Measurements from ENCODE around the gene LTF. TPM values are rescaled to one million over a fixed set of nuclear protein-coding genes. Genes with fewer than 3 reads are reported as not detected.

LTF gene
- total and polyA plus RNA-seq, 9 of the 15 experiments (the other 6 are each of a cell fraction or from before 2014, with no cell fraction given): 0.07 TPM; not detected in 8

GRCh38 chr3:46503200-46503874 lies 38.6 kb upstream of the LTF start (continued):
- no peak for TF ChIP-seq HDAC8 (tag; IDR thresholded peaks at IDR 0.05)
- no peak for TF ChIP-seq TAF9B (IDR thresholded peaks at IDR 0.05; ENCODE audit: partially characterized antibody)
- no peak for TF ChIP-seq POLR2AphosphoS5 (IDR thresholded peaks at IDR 0.05; ENCODE audit: control insufficient read depth, insufficient read depth, low read depth, low read length)
- no peak for TF ChIP-seq NR1H2 (CRISPR knock-in tag; IDR thresholded peaks at IDR 0.05)
- no peak for TF ChIP-seq NKRF (IDR thresholded peaks at IDR 0.05; ENCODE audit: borderline replicate concordance)
- no peak for TF ChIP-seq BRCA1 (IDR thresholded peaks at IDR 0.05)
- TF ChIP-seq BRCA1 (CRISPR knock-in tag; IDR thresholded peaks at IDR 0.05): no peak
- no peak for TF ChIP-seq NBN (IDR thresholded peaks at IDR 0.05; ENCODE audit: low read depth)
- 0 out of 2 replicates have a peak, but pooled peaks have one; percentile 13 for TF ChIP-seq ZNF766 (CRISPR knock-in tag; conservative IDR thresholded peaks at IDR 0.05)
- TF ChIP-seq KLF10 (CRISPR knock-in tag; IDR thresholded peaks at IDR 0.05): no peak
- no peak for TF ChIP-seq FOS (IDR thresholded peaks at IDR 0.05; ENCODE audit: extremely low read depth, insufficient read length)
- no peak for TF ChIP-seq ZBTB12 (CRISPR knock-in tag; IDR thresholded peaks at IDR 0.05)
- TF ChIP-seq ETV5 (CRISPR knock-in tag; IDR thresholded peaks at IDR 0.05; ENCODE audit: low read depth): no peak
- TF ChIP-seq TBL1XR1 (IDR thresholded peaks at IDR 0.05; ENCODE audit: low read length in 2 of 2): no peak
- TF ChIP-seq CCNT2 (IDR thresholded peaks at IDR 0.05; ENCODE audit: borderline replicate concordance, extremely low read depth, insufficient read length, low read depth, low read length): no peak
- no peak for TF ChIP-seq ZNF3 (CRISPR knock-in tag; IDR thresholded peaks at IDR 0.05)
- no peak for TF ChIP-seq ZNF143 (CRISPR knock-in tag; IDR thresholded peaks at IDR 0.05)
- no peak for TF ChIP-seq SMARCE1 (IDR thresholded peaks at IDR 0.05)
- no peak for TF ChIP-seq FOXA3 (CRISPR knock-in tag; conservative IDR thresholded peaks at IDR 0.05 in 1 of 2, IDR thresholded peaks at IDR 0.05 in 1 of 2)
- TF ChIP-seq BMI1 (IDR thresholded peaks at IDR 0.05; ENCODE audit: low read length): no peak
- TF ChIP-seq ZNF395 (CRISPR knock-in tag; IDR thresholded peaks at IDR 0.05): peak; percentile 72
- TF ChIP-seq NFIX (CRISPR knock-in tag; IDR thresholded peaks at IDR 0.05; ENCODE audit: low read depth): no peak
- TF ChIP-seq SMARCA5 (IDR thresholded peaks at IDR 0.05): no peak
- no peak for TF ChIP-seq CHD4 (IDR thresholded peaks at IDR 0.05; ENCODE audit: insufficient read depth, insufficient replicate concordance, low read depth, low read length, poor library complexity, severe bottlenecking)
- no peak for TF ChIP-seq TCF7L2 (IDR thresholded peaks at IDR 0.05; ENCODE audit: low read depth, low read length)

Measured in K562 (cell line).